Calu3 (cell line): ENCODE results near the gene CRPPA. TPM values are rescaled to one million over a fixed set of nuclear protein-coding genes. Genes with fewer than 3 reads are reported as not detected.
A peak's percentile ranks its signal among the peaks of the same experiment; 100 is the strongest.
"Not testable (repeated sequence)": the region's sequence is repeated elsewhere in the genome, so short reads cannot be mapped to it uniquely, and the experiment has no call there.

Experiments
- BruUV-seq: library from RNA; stranded (reverse); fragments of 400-500 nt; replicated peaks from 2 replicates; lab custom pipeline; 2021; lab: Mats Ljungman, UMichigan
- CTCF ChIA-PET: fragments of 300-600 bp; sonication (Branson Sonifier 250); formaldehyde crosslinking; loops from one replicate; lab custom pipeline; 2022; ENCODE audit warnings: antibody characterized with exemption; lab: Charles Lee
- DNase-seq: peaks from one replicate; pipeline ENCODE4 v3.0.0; 2022
- H3K27ac Mint-ChIP-seq: one replicate; pipeline ENCODE4 v1.8.0; 2022; ENCODE audit warnings: mixed read lengths; ENCODE audit not compliant: unreplicated experiment
- H3K27me3 Mint-ChIP-seq: one replicate; pipeline ENCODE4 v1.8.0; 2022; ENCODE audit warnings: mixed read lengths; ENCODE audit not compliant: unreplicated experiment
- H3K36me3 Mint-ChIP-seq: one replicate; pipeline ENCODE4 v1.8.0; 2022; ENCODE audit warnings: mild to moderate bottlenecking, moderate library complexity, mixed read lengths; ENCODE audit not compliant: insufficient read depth, unreplicated experiment
- H3K4me1 Mint-ChIP-seq: one replicate; pipeline ENCODE4 v1.8.0; 2022; ENCODE audit warnings: mild to moderate bottlenecking, low read depth, mixed read lengths; ENCODE audit not compliant: unreplicated experiment
- H3K4me3 Mint-ChIP-seq: one replicate; pipeline ENCODE4 v1.8.0; 2022; ENCODE audit warnings: mild to moderate bottlenecking, low read depth, moderate library complexity, mixed read lengths; ENCODE audit not compliant: unreplicated experiment
- H3K9me3 Mint-ChIP-seq: one replicate; pipeline ENCODE4 v1.8.0; 2022; ENCODE audit warnings: low read depth, mixed read lengths; ENCODE audit not compliant: unreplicated experiment
- CTCF ChIP-seq: fragments of 200-600 bp; IDR thresholded peaks from one replicate; pipeline ENCODE4 v1.8.0; 2022; ENCODE audit warnings: antibody characterized with exemption; ENCODE audit not compliant: unreplicated experiment
- intact Hi-C: fragments of 100-400 bp; cut with micrococcal nuclease; formaldehyde crosslinking; loops from one replicate; pipeline ENCODE4 v1.10.0; 2022; ENCODE audit not compliant: unreplicated experiment
- total RNA-seq: library from RNA; stranded (reverse); gene quantifications from 2 replicates; pipeline ENCODE4 v1.2.3, GENCODE V29; 2022

The CRPPA gene
- total RNA-seq, 1 experiment from 2014 or later, result 7.5 TPM

- H3K27me3 Mint-ChIP-seq, result no peaks in the 10 kb centered on the region
- H3K27ac Mint-ChIP-seq, result peak overlapping the region; percentile 9
- H3K4me1 Mint-ChIP-seq, result peaks cover 25% of the 10 kb centered on the region
- intact Hi-C loops, result no loop called here
- CTCF ChIA-PET, result interaction anchor here (0.5 to 1.4 kb wide), 6 partner anchors 21 to 126 kb away, joined by 3 read pairs; no protein-coding TSS in a partner anchor
- H3K4me3 Mint-ChIP-seq, result peak overlapping the region; percentile 55
- H3K9me3 Mint-ChIP-seq, result no peaks in the 10 kb centered on the region
- TF ChIP-seq CTCF, result no peak
- no TSS peak for BruUV-seq
- no peaks in the 10 kb centered on the region for H3K36me3 Mint-ChIP-seq
- no peak for DNase-seq
Measured at GRCh38 chr7:16463520-16463919, 42.2 kb upstream of the CRPPA start.

GRCh38 chr7:16462431-16462889, 41.1 kb upstream of the CRPPA start:
- Mint-ChIP-seq H3K27ac (no peak overlapping the region), H3K27me3 (no peaks in the 10 kb centered on the region), H3K4me3 (peak overlapping the region; percentile 51), H3K9me3 (no peaks in the 10 kb centered on the region), H3K36me3 (no peaks in the 10 kb centered on the region), H3K4me1 (peaks cover 25% of the 10 kb centered on the region)
- intact Hi-C loops, result no loop called here
- CTCF ChIA-PET, result interaction anchor here (0.6 to 0.7 kb wide), 2 partner anchors 94 to 255 kb away, joined by 4 to 5 read pairs; no protein-coding TSS in a partner anchor
- no peak for DNase-seq
- BruUV-seq, result no TSS peak
- no peak for TF ChIP-seq CTCF

- peaks cover 17% of the 10 kb centered on the region for H3K4me1 Mint-ChIP-seq
- intact Hi-C loops, result no loop called here
- H3K36me3 Mint-ChIP-seq, result no peaks in the 10 kb centered on the region
- DNase-seq, result no peak
- H3K9me3 Mint-ChIP-seq, result peaks cover 2% of the 10 kb centered on the region
- no peak overlapping the region for H3K27ac Mint-ChIP-seq
- no peak for TF ChIP-seq CTCF
- no peak overlapping the region for H3K4me3 Mint-ChIP-seq
- CTCF ChIA-PET, result interaction anchor here (1.0 to 1.2 kb wide), 2 partner anchors 12 to 20 kb away, joined by 3 read pairs; no protein-coding TSS in a partner anchor
- BruUV-seq, result no TSS peak
- H3K27me3 Mint-ChIP-seq, result no peaks in the 10 kb centered on the region
Measured at GRCh38 chr7:16460789-16461493, 39.6 kb upstream of the CRPPA start.

- H3K4me1 Mint-ChIP-seq, H3K36me3 Mint-ChIP-seq, BruUV-seq, H3K27ac Mint-ChIP-seq, H3K4me3 Mint-ChIP-seq, intact Hi-C loops, H3K9me3 Mint-ChIP-seq, DNase-seq, H3K27me3 Mint-ChIP-seq: not testable (repeated sequence)
- CTCF ChIA-PET, result interaction anchor here (0.6 kb wide), 1 partner anchor 363 kb away, joined by 3 read pairs; no protein-coding TSS in a partner anchor
Measured at GRCh38 chr7:16456303-16456702, 35.0 kb upstream of the CRPPA start.

- Mint-ChIP-seq H3K9me3 (peaks cover 2% of the 10 kb centered on the region), H3K4me3 (no peak overlapping the region), H3K27me3 (no peaks in the 10 kb centered on the region), H3K36me3 (no peaks in the 10 kb centered on the region), H3K27ac (no peak overlapping the region), H3K4me1 (peaks cover 9% of the 10 kb centered on the region)
- no peak for TF ChIP-seq CTCF
- DNase-seq, result no peak
- intact Hi-C loops, result no loop called here
- no TSS peak for BruUV-seq
- CTCF ChIA-PET, result interaction anchor here (0.6 to 0.7 kb wide), 2 partner anchors 137 to 363 kb away, joined by 3 to 4 read pairs; no protein-coding TSS in a partner anchor
Measured at GRCh38 chr7:16455591-16455990, 34.3 kb upstream of the CRPPA start.
